Stimulated activated CD4-positive, alpha-beta T cell treated with anti-CD3 and anti-CD28 coated beads, Interleukin-4, amount 100 ng/mL, for 48 hours (primary cell): ENCODE results near the gene MVP.
"Not testable (repeated sequence)": the region's sequence is repeated elsewhere in the genome, so short reads cannot be mapped to it uniquely, and the experiment has no call there.

ENCODE experiments used
- DNase-seq, 2 donors: peaks; one replicate each; pipeline ENCODE4 v3.0.0-alpha.2; 2020; ENCODE audit warnings: low read depth in 2 of 2

The MVP gene

DNA sequence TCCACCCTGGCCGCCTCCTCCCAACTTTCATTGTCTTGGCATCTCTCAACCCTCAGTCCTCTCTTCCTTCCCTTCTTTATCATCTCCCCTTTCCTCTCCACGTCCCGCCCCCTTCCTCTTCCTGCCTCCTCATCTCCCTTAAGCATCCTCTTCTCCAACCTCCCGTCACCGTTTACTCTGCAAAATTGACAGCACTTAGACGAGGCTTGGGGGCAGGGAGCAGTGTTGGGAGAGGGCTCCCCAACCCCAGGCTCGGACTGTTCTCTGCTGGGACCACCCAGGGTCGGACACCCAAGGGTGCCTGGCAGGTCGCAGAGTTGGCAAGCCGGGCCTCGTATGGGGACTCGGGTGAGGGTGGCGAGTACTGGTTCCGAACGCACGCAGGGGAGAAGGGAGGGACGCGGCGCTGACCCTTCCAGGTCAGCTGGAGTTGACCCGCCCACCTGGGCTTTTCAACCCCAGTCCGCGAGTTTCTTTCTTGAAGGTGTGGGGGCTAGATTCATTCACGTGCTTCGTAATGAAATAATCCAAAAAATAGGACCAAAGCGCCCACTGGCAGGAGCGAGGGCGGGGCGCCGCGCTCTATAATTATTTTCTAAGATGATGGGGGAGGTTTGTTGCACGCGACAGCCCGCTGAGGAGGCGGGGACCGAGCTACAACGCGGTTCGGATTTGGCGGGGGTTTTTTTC, 5.1 kb upstream of the MVP start:
- DNase-seq = no peak

DNA sequence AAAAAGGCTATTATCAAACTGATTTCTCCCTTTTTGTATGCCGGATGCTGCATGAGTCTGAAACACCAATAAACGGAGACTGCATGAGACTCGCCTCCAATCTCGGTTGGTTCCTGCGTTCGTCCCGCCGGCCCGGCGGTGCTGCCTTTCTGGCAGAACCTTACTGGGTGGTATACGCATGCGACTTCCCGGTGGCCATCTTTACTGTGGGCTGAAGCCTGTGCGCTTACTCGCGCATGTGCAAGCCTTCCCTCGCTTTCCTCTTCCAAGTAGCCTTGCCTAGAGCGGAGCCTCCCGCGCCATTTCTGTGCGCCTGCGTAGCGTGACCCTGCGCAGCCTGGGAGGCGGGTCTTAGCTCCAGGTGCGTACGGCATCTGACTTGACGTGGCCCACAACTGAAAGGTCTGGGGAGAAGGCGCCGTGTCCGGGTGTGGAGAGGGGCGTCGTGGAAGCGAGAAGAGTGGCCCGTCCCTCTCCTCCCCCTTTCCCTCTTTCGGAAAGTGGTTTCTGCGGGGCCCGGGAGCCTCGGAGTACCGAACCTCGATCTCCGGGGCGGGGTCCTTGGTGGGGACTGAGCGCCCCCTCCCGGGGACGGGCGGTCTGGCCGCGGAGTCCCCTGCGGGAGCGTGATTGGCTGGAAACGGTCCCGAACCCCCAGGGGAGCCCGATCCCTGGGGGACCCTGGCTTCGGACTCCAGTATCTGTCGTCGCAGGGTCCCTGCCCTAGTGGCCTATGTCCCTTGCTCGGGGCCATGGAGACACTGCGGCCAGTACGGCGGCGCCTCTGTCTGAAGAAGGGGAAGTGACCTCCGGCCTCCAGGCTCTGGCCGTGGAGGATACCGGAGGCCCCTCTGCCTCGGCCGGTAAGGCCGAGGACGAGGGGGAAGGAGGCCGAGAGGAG, 4.2 kb upstream of the MVP start, which contains the start of gene PAGR1:
Gene PAGR1 (plus strand): TSS at position 360 of the 901 bp plus-strand sequence. CDS start 374 bp downstream, at position 734.
- DNase-seq = peak; percentile 96 to 97

DNA sequence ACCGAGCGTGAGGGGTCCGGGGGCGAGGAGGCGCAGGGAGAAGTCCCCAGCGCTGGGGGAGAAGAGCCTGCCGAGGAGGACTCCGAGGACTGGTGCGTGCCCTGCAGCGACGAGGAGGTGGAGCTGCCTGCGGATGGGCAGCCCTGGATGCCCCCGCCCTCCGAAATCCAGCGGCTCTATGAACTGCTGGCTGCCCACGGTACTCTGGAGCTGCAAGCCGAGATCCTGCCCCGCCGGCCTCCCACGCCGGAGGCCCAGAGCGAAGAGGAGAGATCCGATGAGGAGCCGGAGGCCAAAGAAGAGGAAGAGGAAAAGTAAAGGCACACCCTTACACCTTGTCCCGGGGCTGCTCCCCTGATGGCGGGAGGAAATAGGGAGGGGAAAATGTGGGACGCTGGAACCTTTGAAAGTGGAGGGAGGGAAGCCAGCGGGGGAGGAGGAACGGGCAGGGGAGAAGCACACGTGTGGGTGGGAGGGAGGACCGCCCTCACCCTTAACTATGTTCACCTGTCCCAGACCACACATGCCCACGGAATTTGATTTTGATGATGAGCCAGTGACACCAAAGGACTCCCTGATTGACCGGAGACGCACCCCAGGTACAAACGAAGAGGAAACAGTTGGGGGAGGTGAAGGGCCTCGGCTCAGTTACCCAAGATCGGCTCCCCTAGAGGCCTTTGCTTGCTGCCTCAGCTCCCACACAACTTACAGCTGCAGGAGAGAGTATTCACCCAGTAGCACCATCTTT, 3.4 kb upstream of the MVP start:
- DNase-seq = peak; percentile 58 to 71

DNA sequence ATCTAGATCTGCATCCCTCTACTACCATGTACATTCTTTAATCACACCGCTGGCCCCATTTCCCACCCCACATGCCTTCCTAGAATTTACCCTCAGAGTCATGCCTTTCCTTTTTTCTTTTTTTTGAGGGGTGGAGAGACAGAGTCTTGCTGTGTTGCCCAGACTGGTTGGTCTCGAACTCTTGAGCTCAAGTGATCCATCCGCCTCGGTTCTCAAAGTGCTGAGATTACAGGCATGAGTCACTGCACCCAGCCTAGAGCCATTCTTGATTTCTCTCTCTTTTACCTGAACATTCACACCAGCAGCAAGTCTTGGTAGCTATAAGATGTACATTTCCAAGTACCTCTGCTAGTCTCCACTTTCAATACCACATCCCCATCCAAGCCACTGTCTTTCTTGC, 2.2 kb upstream of the MVP start:
- no peak for DNase-seq

GRCh38 chr16:29819506-29819905, 756 bp upstream of the MVP start:
- DNase-seq = no peak

GRCh38 chr16:29820730-29821642, 724 bp downstream of the MVP start:
- no peak for DNase-seq

DNA sequence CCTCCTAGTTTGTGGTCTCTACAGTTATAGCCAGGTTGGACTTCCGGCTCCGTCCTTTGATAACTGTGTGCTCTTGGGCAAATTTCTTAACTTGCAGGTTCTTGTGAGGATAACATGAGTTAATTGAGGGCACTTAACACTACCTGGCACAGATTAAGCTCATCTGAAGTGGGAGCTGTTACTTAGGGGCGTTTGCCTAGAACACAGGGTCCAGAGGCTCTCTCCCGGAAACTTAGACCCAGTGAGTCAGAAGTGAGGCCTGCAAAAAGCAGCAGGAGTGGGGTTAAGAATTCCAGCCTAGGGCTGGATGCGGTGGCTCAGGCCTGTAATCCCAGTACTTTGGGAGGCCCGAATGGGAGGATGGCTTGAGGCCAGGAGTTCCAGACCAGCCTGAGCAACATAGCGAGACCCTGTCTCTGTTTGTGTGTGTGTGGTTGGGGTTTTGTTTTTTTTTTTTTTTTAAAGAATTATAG, 1.4 kb downstream of the MVP start:
- no peak for DNase-seq

DNA sequence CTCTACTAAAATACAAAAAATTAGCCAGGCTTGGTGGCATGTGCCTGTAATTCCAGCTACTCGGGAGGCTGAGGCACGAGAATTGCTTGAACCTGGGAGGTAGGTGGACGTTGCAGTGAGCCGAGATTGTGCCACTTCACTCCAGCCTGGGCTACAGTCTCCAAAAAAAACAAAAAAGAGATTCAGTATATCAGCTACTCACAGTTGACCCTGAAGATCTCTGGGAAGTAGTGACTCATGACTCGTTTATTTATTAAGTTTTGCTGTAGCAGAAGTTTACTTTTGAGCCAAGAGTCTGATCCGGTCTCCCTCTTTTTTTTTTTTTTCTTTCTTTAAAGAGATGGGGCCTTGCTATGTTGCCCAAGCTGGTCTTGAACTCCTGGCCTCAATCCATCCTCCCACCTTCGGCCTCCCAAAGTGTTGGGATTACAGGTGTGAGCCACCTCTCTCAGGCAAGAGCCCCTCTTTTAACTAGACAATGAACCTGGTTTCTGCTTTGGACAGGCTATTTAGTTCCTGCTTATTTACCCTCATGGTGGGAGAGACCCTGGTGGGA, 4.4 kb downstream of the MVP start:
- no peak for DNase-seq

- DNase-seq = no peak
These were observed 5.1 kb downstream of the MVP start for GRCh38 chr16:29825145-29826044.

GRCh38 chr16:29826342-29826695, 6.1 kb downstream of the MVP start:
- no peak for DNase-seq

DNA sequence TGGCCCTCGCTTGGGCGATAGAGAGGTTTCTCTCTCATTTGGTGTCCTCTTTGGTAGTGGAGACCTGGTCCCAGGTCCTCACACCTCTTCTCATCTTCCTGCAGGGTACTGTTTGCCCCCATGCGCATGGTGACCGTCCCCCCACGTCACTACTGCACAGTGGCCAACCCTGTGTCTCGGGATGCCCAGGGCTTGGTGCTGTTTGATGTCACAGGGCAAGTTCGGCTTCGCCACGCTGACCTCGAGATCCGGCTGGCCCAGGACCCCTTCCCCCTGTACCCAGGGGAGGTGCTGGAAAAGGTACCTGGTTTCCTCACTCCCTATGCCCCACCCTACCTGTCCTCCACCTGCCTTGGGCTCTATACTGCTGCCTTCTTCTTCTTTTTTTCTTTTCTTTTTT, 10.5 kb downstream of the MVP start:
- no peak for DNase-seq

DNA sequence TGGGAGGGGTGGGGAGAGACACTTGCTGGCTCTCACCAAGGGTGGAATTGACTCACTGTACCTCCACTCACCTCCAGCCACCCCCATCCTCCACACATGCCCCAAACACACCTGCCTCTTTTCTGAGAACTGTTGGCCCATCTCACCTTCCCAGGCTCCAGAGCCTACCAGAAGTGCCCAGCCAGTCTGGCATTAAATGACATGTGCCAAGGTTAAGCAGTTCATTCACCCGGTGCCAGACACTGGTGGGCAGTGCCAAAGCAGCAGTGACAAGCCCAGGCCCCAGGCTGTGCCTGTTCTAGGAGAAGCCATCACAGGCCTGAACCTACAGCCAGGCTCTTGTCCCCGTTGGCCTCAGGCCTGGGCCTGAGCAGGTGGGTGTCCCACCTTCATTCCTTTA, 11.2 kb downstream of the MVP start:
- no peak for DNase-seq

- not testable (repeated sequence) for DNase-seq
These were observed 13.0 kb downstream of the MVP start for GRCh38 chr16:29833219-29833618.

- DNase-seq = no peak
These were observed 13.8 kb downstream of the MVP start for GRCh38 chr16:29834079-29834478.

DNA sequence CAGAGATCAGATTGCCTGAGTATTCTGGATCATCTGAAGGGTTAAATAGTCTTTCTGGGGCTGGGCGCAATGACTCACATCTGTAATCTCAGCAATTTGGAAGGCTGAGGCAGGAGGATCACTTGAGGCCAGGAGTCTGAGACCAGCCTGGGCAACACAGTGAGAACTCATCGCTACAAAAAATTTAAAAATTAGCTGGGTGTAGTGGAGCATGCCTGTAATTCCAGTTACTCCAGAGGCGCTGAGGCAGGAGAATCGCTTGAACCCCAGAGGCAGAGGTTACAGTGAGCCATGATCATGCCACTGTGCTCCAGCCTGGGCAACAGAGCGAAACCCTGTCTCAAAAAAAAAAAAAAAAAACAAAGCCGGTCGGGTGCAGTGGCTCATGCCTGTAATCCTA, 15.7 kb downstream of the MVP start:
- no peak for DNase-seq

- no peak for DNase-seq
These were observed 16.4 kb downstream of the MVP start for GRCh38 chr16:29836623-29837022.

GRCh38 chr16:29837841-29838240, 17.6 kb downstream of the MVP start:
- no peak for DNase-seq

- no peak for DNase-seq
These were observed 19.6 kb downstream of the MVP start for GRCh38 chr16:29839822-29840221.

- no peak for DNase-seq
These were observed 20.0 kb downstream of the MVP start for GRCh38 chr16:29840240-29840639.

- no peak for DNase-seq
These were observed 21.4 kb downstream of the MVP start for GRCh38 chr16:29841631-29842030.
